ENCODE data around the gene ATP10B. TPM values are rescaled to one million over a fixed set of nuclear protein-coding genes. Genes with fewer than 3 reads are reported as not detected.

ATP10B gene
- total RNA-seq, 1 donor = not detected

DNA sequence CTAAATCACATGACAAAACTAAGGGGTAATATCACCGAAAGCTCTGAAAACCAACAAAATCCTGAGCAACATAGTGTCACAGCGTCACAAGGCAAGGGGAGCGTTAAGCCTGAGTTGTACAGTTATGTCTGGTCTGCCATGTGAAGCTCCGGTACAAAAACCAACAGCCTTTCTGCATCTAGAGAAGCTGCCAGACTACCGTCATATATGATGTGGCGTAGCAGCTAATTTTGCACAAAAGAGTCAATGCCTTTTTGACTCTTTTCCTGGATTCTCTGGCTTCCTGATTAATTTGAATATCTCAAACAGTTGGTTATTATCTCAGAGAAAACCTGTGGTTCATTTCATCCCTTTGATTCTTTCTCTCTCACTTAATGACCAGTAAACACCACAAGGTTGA lies 16.0 kb upstream of the ATP10B start:
- DNase-seq (ENCODE audit: low read depth) = no peak
- H3K4me3 ChIP-seq (ENCODE audit: low read depth, low read length) = no peak overlapping the region
- TF ChIP-seq CTCF (IDR thresholded peaks at IDR 0.05; ENCODE audit: insufficient read depth, low read length) = no peak

DNA sequence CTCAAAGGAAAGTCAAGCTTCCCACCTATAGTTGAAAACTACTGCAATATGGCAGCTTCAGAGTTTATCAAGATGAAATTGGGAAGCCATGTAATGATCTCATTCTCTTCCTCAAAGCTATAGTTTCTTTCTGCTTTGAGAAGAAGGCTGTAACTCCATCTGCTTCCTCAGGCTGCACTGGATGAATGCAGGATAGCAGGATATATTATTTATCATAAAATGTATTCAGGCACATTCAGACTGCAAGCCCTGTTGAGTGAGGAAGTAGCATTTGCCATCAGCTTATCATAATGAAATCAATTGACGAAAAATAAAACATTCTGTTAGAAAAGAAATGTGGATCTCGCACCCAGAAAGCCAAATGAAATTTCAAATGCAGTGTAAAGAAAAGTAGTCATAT lies 560 bp downstream of the ATP10B start:
- no peak for TF ChIP-seq CTCF (IDR thresholded peaks at IDR 0.05; ENCODE audit: insufficient read depth, low read length)
- DNase-seq (ENCODE audit: low read depth) = no peak
- no peak overlapping the region for H3K4me3 ChIP-seq (ENCODE audit: low read depth, low read length)

GRCh38 chr5:160850421-160850820 lies 1.6 kb downstream of the ATP10B start:
- H3K4me3 ChIP-seq (ENCODE audit: low read depth, low read length) = no peak overlapping the region
- no peak for TF ChIP-seq CTCF (IDR thresholded peaks at IDR 0.05; ENCODE audit: insufficient read depth, low read length)
- no peak for DNase-seq (ENCODE audit: low read depth)

- H3K4me3 ChIP-seq (ENCODE audit: low read depth, low read length) = no peak overlapping the region
- no peak for TF ChIP-seq CTCF (IDR thresholded peaks at IDR 0.05; ENCODE audit: insufficient read depth, low read length)
- DNase-seq (ENCODE audit: low read depth) = no peak
These were observed 4.4 kb downstream of the ATP10B start for GRCh38 chr5:160847526-160848085.

DNA sequence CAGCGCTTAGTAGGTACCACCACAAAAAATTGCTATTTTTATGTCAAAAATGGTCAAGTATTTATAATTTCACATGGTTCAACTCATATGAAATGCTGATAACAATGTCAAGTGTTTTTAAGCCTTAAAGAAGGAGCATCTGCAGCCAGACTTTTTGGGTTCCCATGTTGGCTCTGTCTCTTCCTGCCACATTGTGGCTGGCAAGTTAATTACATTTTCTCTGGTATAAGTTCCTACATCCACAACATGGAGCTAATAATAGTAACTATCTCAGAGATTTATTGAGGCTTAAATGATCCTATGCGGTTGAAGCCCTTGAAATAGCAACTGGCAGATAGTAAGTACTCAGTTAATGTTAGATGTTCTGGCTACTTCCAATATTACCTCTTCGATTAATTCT lies 5.4 kb downstream of the ATP10B start:
- no peak for DNase-seq (ENCODE audit: low read depth)
- H3K4me3 ChIP-seq (ENCODE audit: low read depth, low read length) = no peak overlapping the region
- no peak for TF ChIP-seq CTCF (IDR thresholded peaks at IDR 0.05; ENCODE audit: insufficient read depth, low read length)

DNA sequence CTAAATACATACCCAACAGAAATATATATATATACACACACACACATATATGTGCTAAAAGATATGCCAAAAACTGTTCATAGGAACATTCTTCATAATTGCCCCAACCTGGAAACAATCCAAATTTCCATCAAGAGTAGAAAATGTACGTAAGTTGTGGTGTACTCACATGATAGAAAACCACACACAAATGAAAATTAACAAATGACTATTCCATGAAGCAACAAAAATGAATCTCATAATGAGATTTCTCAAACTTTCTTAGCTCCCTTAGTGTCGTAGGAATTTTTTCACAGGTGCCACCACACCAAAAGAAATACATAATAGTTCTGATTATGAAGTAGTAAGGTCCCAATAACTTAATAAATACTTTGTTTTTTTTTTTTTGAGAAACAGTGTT lies 7.8 kb downstream of the ATP10B start:
- no peak for DNase-seq (ENCODE audit: low read depth)
- TF ChIP-seq CTCF (IDR thresholded peaks at IDR 0.05; ENCODE audit: insufficient read depth, low read length) = no peak
- no peak overlapping the region for H3K4me3 ChIP-seq (ENCODE audit: low read depth, low read length)

DNA sequence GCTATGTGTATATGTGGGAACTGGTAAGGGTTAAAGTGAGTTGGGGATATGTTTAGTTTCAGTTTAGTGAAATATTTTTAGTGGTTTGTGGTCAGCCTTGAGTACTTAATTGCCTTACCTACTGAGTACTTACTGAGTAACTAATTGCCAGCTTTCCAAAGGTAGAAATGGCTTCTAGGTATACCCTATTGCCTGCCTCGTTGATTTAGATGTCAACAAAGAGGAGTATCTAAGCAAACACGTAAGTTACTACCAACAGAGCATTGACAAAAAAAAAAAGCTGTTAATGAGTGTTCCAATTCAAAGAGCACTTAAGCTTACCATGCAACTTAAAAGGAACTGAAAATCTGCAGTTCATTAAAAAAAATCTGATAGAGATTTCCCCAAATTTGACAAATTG lies 8.8 kb downstream of the ATP10B start:
- no peak for TF ChIP-seq CTCF (IDR thresholded peaks at IDR 0.05; ENCODE audit: insufficient read depth, low read length)
- no peak overlapping the region for H3K4me3 ChIP-seq (ENCODE audit: low read depth, low read length)
- no peak for DNase-seq (ENCODE audit: low read depth)

Measured in fibroblast of the aortic adventitia (primary cell).